ENCODE measurements around the gene ITGA11.

The ITGA11 gene

DNA sequence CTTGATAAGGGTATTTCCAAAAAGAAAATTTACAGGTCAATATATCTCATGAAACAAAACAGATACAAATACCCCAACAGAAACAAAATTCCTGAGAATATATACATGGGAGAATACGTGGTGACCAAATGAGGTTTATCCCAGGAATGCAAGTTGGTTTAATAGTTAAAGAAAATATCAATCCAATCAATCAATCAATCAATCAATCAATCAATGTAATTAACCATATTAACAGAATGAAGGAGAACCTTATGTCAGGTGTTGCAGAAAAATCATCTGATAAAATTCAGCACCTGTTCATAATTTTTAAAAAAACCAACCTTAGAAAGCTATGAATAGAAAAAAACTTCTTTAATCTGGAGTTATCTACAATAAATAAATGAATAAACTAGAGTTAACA lies 35.9 kb downstream of the ITGA11 start:
- no peak overlapping the region for H3K4me2 ChIP-seq (ENCODE audit: low read length)
- TF ChIP-seq, protein P1, sequence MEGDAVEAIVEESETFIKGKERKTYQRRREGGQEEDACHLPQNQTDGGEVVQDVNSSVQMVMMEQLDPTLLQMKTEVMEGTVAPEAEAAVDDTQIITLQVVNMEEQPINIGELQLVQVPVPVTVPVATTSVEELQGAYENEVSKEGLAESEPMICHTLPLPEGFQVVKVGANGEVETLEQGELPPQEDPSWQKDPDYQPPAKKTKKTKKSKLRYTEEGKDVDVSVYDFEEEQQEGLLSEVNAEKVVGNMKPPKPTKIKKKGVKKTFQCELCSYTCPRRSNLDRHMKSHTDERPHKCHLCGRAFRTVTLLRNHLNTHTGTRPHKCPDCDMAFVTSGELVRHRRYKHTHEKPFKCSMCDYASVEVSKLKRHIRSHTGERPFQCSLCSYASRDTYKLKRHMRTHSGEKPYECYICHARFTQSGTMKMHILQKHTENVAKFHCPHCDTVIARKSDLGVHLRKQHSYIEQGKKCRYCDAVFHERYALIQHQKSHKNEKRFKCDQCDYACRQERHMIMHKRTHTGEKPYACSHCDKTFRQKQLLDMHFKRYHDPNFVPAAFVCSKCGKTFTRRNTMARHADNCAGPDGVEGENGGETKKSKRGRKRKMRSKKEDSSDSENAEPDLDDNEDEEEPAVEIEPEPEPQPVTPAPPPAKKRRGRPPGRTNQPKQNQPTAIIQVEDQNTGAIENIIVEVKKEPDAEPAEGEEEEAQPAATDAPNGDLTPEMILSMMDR (IDR thresholded peaks at IDR 0.05; ENCODE audit: low read length): no peak
- no peak for TF ChIP-seq EZH2 (IDR thresholded peaks at IDR 0.05; ENCODE audit: borderline replicate concordance, low read length)
- H4K20me1 ChIP-seq (ENCODE audit: insufficient read depth, low read length): no peaks in the 10 kb centered on the region

DNA sequence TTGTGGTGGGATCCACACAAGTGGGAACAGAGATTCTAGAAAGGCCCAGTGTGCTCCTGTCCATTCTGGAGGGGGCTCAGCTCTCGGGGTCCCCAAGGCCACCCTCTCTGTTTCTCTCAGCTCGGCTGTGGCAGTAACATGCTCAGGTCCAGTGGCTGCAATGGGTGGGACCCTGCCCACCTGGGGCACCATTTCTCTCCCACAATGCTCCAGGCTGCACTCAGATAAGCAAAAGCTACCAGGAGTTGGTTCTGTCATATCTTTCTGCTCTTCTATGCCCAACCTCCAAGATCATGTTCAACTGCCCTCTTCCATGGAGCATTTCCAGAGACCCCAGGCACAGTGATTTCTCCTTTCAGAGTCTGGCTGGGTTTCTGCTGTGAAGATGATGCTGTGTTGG lies 40.8 kb downstream of the ITGA11 start:
- no peak overlapping the region for H3K27ac ChIP-seq (ENCODE audit: low read depth, low read length, poor library complexity, severe bottlenecking)
- no peak overlapping the region for H3K9ac ChIP-seq (ENCODE audit: low read length)
- no peak overlapping the region for H2AFZ ChIP-seq (ENCODE audit: low read length)
- no peaks in the 10 kb centered on the region for H4K20me1 ChIP-seq (ENCODE audit: insufficient read depth, low read length)
- no peaks in the 10 kb centered on the region for H3F3A ChIP-seq (ENCODE audit: insufficient read depth, low read length)
- no peaks in the 10 kb centered on the region for H3K9me3 ChIP-seq (ENCODE audit: low read length)
- H3K4me2 ChIP-seq (ENCODE audit: low read length): no peak overlapping the region
- H3K27me3 ChIP-seq (ENCODE audit: insufficient read depth, low read length): no peaks in the 10 kb centered on the region
- H3K9me2 ChIP-seq (ENCODE audit: low read depth, low read length): no peaks in the 10 kb centered on the region
- TF ChIP-seq, protein P1 (IDR thresholded peaks at IDR 0.05; ENCODE audit: low read length): no peak
- TF ChIP-seq EZH2 (IDR thresholded peaks at IDR 0.05; ENCODE audit: borderline replicate concordance, low read length): no peak
- H3K36me3 ChIP-seq (ENCODE audit: insufficient read depth, low read length): no peaks in the 10 kb centered on the region
- no peak overlapping the region for H3K4me3 ChIP-seq (ENCODE audit: low read depth, low read length, poor library complexity, severe bottlenecking)
- H3K4me1 ChIP-seq (ENCODE audit: insufficient read depth, low read length, severe bottlenecking): no peaks in the 10 kb centered on the region
- no peaks in the 10 kb centered on the region for H3K79me2 ChIP-seq (ENCODE audit: insufficient read depth, low read length)

More for the DNA sequence above, 35.9 kb downstream of the ITGA11 start:
- Histone ChIP-seq H3K4me3 (ENCODE audit: low read depth, low read length, poor library complexity, severe bottlenecking) (no peak overlapping the region), H3K27me3 (ENCODE audit: insufficient read depth, low read length) (no peaks in the 10 kb centered on the region), H3K9me3 (ENCODE audit: low read length) (no peaks in the 10 kb centered on the region), H3K79me2 (ENCODE audit: insufficient read depth, low read length) (no peaks in the 10 kb centered on the region), H3K4me1 (ENCODE audit: insufficient read depth, low read length, severe bottlenecking) (no peaks in the 10 kb centered on the region), H3F3A (ENCODE audit: insufficient read depth, low read length) (no peaks in the 10 kb centered on the region), H2AFZ (ENCODE audit: low read length) (no peak overlapping the region), H3K9ac (ENCODE audit: low read length) (no peak overlapping the region), H3K27ac (ENCODE audit: low read depth, low read length, poor library complexity, severe bottlenecking) (no peak overlapping the region), H3K36me3 (ENCODE audit: insufficient read depth, low read length) (no peaks in the 10 kb centered on the region), H3K9me2 (ENCODE audit: low read depth, low read length) (no peaks in the 10 kb centered on the region)

DNA sequence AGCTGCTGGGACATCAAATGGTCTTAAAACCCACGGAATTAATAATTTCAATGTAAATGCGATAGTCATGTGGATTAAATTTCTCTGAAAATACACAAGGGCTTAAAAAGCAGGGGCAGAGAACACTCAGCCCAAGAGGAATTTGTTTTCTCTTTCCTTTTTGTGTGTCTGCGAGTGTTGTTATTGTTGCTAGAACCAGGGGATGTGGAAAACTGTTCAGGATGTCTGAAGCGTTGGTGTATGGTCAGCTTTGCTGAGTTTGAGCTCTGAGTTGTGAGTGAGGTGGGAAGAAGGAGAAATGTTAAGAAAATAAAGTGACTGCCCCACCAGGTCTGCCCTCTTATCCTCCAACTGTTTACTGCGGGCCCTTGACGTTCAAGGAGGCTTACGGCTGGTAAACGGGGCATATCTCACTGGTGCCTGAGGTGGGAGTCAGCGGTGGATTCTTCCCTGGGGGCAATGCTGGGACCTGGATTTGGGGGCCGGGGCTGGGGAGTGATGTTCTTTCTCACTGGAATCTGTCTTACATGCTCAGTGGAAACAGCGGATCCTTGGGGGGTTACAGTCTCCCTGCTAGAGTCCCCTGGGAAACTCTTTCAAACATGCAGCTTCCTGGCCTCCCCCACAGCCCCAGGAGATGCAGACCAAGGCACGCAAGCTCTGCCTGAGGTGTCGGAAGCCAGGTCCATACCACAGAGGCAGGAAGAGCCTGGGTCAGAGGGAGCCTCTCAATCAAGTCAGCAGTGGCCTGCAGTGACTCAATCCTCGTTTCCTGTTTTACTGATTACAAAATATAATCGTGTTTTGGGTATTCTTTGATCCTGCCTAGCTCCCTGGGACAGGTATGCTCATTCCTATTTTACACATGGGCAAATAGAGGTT lies 41.8 kb downstream of the ITGA11 start:
- no peaks in the 10 kb centered on the region for H4K20me1 ChIP-seq (ENCODE audit: insufficient read depth, low read length)
- H3K9ac ChIP-seq (ENCODE audit: low read length): no peak overlapping the region
- no peaks in the 10 kb centered on the region for H3K27me3 ChIP-seq (ENCODE audit: insufficient read depth, low read length)
- no peak overlapping the region for H3K4me3 ChIP-seq (ENCODE audit: low read depth, low read length, poor library complexity, severe bottlenecking)
- H3K79me2 ChIP-seq (ENCODE audit: insufficient read depth, low read length): no peaks in the 10 kb centered on the region
- no peak overlapping the region for H2AFZ ChIP-seq (ENCODE audit: low read length)
- H3K27ac ChIP-seq (ENCODE audit: low read depth, low read length, poor library complexity, severe bottlenecking): no peak overlapping the region
- no peaks in the 10 kb centered on the region for H3K4me1 ChIP-seq (ENCODE audit: insufficient read depth, low read length, severe bottlenecking)
- no peaks in the 10 kb centered on the region for H3K9me2 ChIP-seq (ENCODE audit: low read depth, low read length)
- TF ChIP-seq, protein P1 (IDR thresholded peaks at IDR 0.05; ENCODE audit: low read length): no peak
- TF ChIP-seq EZH2 (IDR thresholded peaks at IDR 0.05; ENCODE audit: borderline replicate concordance, low read length): no peak
- no peaks in the 10 kb centered on the region for H3K36me3 ChIP-seq (ENCODE audit: insufficient read depth, low read length)
- H3F3A ChIP-seq (ENCODE audit: insufficient read depth, low read length): no peaks in the 10 kb centered on the region
- no peak overlapping the region for H3K4me2 ChIP-seq (ENCODE audit: low read length)
- no peaks in the 10 kb centered on the region for H3K9me3 ChIP-seq (ENCODE audit: low read length)

Data from OCI-LY1 (cell line).